Naive thymus-derived CD8-positive, alpha-beta T cell (primary cell): ENCODE data around the gene GCNA. TPM values are rescaled to one million over a fixed set of nuclear protein-coding genes. Genes with fewer than 3 reads are reported as not detected.
"Not testable (repeated sequence)": the region's sequence is repeated elsewhere in the genome, so short reads cannot be mapped to it uniquely, and the experiment has no call there.

Source experiments
- ATAC-seq, 2 donors: fragments of 150-1000 bp; cut with Tn5 transposase in 1 of 2; sonication (Bioruptor Pico), chemical (Tn5 transposase) in 1 of 2; 1 replicate in 1 of 2; 2 replicates in 1 of 2; pipeline ENCODE4 v1.10.0; 2021; ENCODE audit warnings: mild to moderate bottlenecking in 2 of 2, moderate library complexity in 2 of 2
- POLR2A ChIA-PET: fragments of 350-600 bp; sonication (Branson Sonifier 250); formaldehyde crosslinking; loops from one replicate; lab custom pipeline; 2021; ENCODE audit warnings: antibody characterized with exemption; lab: Charles Lee
- DNase-seq, 10 donors: peaks; one replicate each; pipeline versions ENCODE4 v3.0.0 to v3.0.0-alpha.2; 2020 to 2022
- H3K27ac Mint-ChIP-seq, 10 donors: one replicate each; pipeline ENCODE4 v1.8.0; 2020 to 2022; ENCODE audit warnings: mild to moderate bottlenecking in 10 of 10, mixed read lengths in 10 of 10, moderate library complexity in 4 of 10, inconsistent platforms in 1 of 10
- H3K27me3 Mint-ChIP-seq, 5 donors: one replicate each; pipeline ENCODE4 v1.8.0; 2021 to 2022; ENCODE audit warnings: mixed read lengths in 5 of 5
- H3K36me3 Mint-ChIP-seq, 3 donors: one replicate each; pipeline ENCODE4 v1.8.0; 2020 to 2022; ENCODE audit warnings: mixed read lengths in 3 of 3, mild to moderate bottlenecking in 2 of 3, inconsistent platforms in 1 of 3
- H3K4me1 Mint-ChIP-seq, 4 donors: one replicate each; pipeline ENCODE4 v1.8.0; 2021 to 2022; ENCODE audit warnings: mixed read lengths in 4 of 4
- H3K4me3 Mint-ChIP-seq, 10 donors: one replicate each; pipeline ENCODE4 v1.8.0; 2020 to 2022; ENCODE audit warnings: mild to moderate bottlenecking in 10 of 10, mixed read lengths in 10 of 10, moderate library complexity in 6 of 10, inconsistent platforms in 1 of 10
- H3K9me3 Mint-ChIP-seq, 9 donors: one replicate each; pipeline ENCODE4 v1.8.0; 2020 to 2022; ENCODE audit warnings: mixed read lengths in 9 of 9, mild to moderate bottlenecking in 3 of 9, inconsistent platforms in 1 of 9, moderate library complexity in 1 of 9
- polyA plus RNA-seq, 3 donors: library from polyadenylated mRNA; unstranded; fragments of 300-500 nt; fragmentation: Illumina TruSeq; gene quantifications; one replicate each; pipeline ENCODE4 v1.2.3, GENCODE V29; 2021
- total RNA-seq, 8 experiments: library from RNA in 2 of 8; stranded (reverse) in 2 of 8; gene quantifications; one replicate each; pipeline ENCODE4 v1.2.3 and lab custom pipeline; 2021 to 2026

GCNA gene
- total and polyA plus RNA-seq, 5 experiments from 2014 or later: 0.34 to 12.1 (median 1.3) TPM

- Mint-ChIP-seq H3K27ac (peak overlapping the region; percentile 10 to 93 (median 68)), H3K9me3 (no peaks in the 10 kb centered on the region), H3K4me1 (peaks cover 22 to 85% (median 58%) of the 10 kb centered on the region in 4 donors), H3K4me3 (peak overlapping the region; percentile 43 to 99 (median 78)), H3K36me3 (peaks cover 3 to 88% (median 13%) of the 10 kb centered on the region in 3 donors), H3K27me3 (no peaks in the 10 kb centered on the region)
- DNase-seq (no peak), ATAC-seq (peak in 1 of 2 donors; percentile 28)
- POLR2A ChIA-PET: interaction anchor here (0.7 to 5.4 kb wide), 2 partner anchors 8 to 1106 kb away, joined by 4 to 47 read pairs; partner anchors contain the start of gene OGT
These were observed 36.8 kb upstream of the GCNA start for GRCh38 chrX:71541210-71542022.

GRCh38 chrX:71542411-71542810 lies 35.8 kb upstream of the GCNA start:
- Mint-ChIP-seq H3K27me3 (no peaks in the 10 kb centered on the region), H3K9me3 (no peaks in the 10 kb centered on the region), H3K27ac (peak overlapping the region in 7 of 10 donors; percentile 5 to 81 (median 43)), H3K4me3 (peak overlapping the region in 8 of 10 donors; percentile 23 to 99 (median 78)), H3K36me3 (peaks cover 0 to 88% (median 14%) of the 10 kb centered on the region in 3 donors), H3K4me1 (peaks cover 21 to 78% (median 57%) of the 10 kb centered on the region in 4 donors)
- ATAC-seq (no peak), DNase-seq (no peak)
- POLR2A ChIA-PET: interaction anchor here (0.6 to 5.4 kb wide), 2 partner anchors 9 to 99 kb away, joined by 3 to 47 read pairs; partner anchors contain the start of gene OGT

GRCh38 chrX:71542825-71543224 lies 35.4 kb upstream of the GCNA start:
- no peak for DNase-seq
- POLR2A ChIA-PET: interaction anchor here (0.6 to 5.4 kb wide), 3 partner anchors 9 to 99 kb away, joined by 3 to 47 read pairs (median 3); partner anchors contain the start of gene OGT

GRCh38 chrX:71543316-71543715 lies 34.9 kb upstream of the GCNA start:
- Mint-ChIP-seq H3K4me1 (peaks cover 21 to 73% (median 58%) of the 10 kb centered on the region in 4 donors), H3K27ac (peak overlapping the region in 6 of 10 donors; percentile 2 to 73 (median 50)), H3K36me3 (peaks cover 0 to 88% (median 14%) of the 10 kb centered on the region in 3 donors), H3K27me3 (no peaks in the 10 kb centered on the region), H3K9me3 (no peaks in the 10 kb centered on the region), H3K4me3 (peak overlapping the region in 9 of 10 donors; percentile 16 to 97 (median 71))
- POLR2A ChIA-PET: interaction anchor here (0.7 to 5.4 kb wide), 2 partner anchors 10 to 66 kb away, joined by 3 to 47 read pairs; partner anchors contain the start of gene OGT
- ATAC-seq (peak in 1 of 2 donors; percentile 11), DNase-seq (no peak)

More at GRCh38 chrX:71542825-71543224, 35.4 kb upstream of the GCNA start:
- peaks cover 0 to 88% (median 14%) of the 10 kb centered on the region in 3 donors for H3K36me3 Mint-ChIP-seq
- no peaks in the 10 kb centered on the region for H3K9me3 Mint-ChIP-seq
- peak overlapping the region in 9 of 10 donors; percentile 16 to 99 (median 75) for H3K4me3 Mint-ChIP-seq
- ATAC-seq: no peak
- no peaks in the 10 kb centered on the region for H3K27me3 Mint-ChIP-seq
- peaks cover 21 to 75% (median 57%) of the 10 kb centered on the region in 4 donors for H3K4me1 Mint-ChIP-seq
- peak overlapping the region in 7 of 10 donors; percentile 2 to 73 (median 29) for H3K27ac Mint-ChIP-seq

GRCh38 chrX:71545364-71545763 lies 32.9 kb upstream of the GCNA start:
- peak; percentile 40 to 78 for ATAC-seq
- Mint-ChIP-seq H3K4me1 (peaks cover 21 to 69% (median 47%) of the 10 kb centered on the region in 4 donors), H3K27ac (peak overlapping the region in 4 of 10 donors; percentile 27 to 66 (median 52))

GRCh38 chrX:71546879-71547278 lies 31.4 kb upstream of the GCNA start:
- POLR2A ChIA-PET: interaction anchor here (5.4 kb wide), 1 partner anchor 13 kb away, joined by 47 read pairs; the partner anchor contains the start of gene OGT
- peak overlapping the region in 2 of 10 donors; percentile 4 to 10 for H3K27ac Mint-ChIP-seq
- ATAC-seq: no peak
- H3K4me1 Mint-ChIP-seq: peaks cover 12 to 59% (median 39%) of the 10 kb centered on the region in 4 donors
- H3K36me3 Mint-ChIP-seq: peaks cover 0 to 84% (median 10%) of the 10 kb centered on the region in 3 donors
- no peaks in the 10 kb centered on the region for H3K9me3 Mint-ChIP-seq
- DNase-seq: no peak
- H3K4me3 Mint-ChIP-seq: peak overlapping the region in 1 of 10 donors; percentile 13
- no peaks in the 10 kb centered on the region for H3K27me3 Mint-ChIP-seq

More at GRCh38 chrX:71545364-71545763, 32.9 kb upstream of the GCNA start:
- DNase-seq: peak in 4 of 10 donors; percentile 18 to 32 (median 24)
- peak overlapping the region in 7 of 10 donors; percentile 20 to 57 (median 37) for H3K4me3 Mint-ChIP-seq
- H3K9me3 Mint-ChIP-seq: no peaks in the 10 kb centered on the region
- POLR2A ChIA-PET: interaction anchor here (0.6 to 5.4 kb wide), 4 partner anchors 9 to 193 kb away, joined by 3 to 47 read pairs (median 4); partner anchors contain the start of gene OGT
- no peaks in the 10 kb centered on the region for H3K27me3 Mint-ChIP-seq
- H3K36me3 Mint-ChIP-seq: peaks cover 0 to 81% (median 14%) of the 10 kb centered on the region in 3 donors

- H3K9me3 Mint-ChIP-seq: no peaks in the 10 kb centered on the region
- peaks cover 9 to 54% (median 34%) of the 10 kb centered on the region in 4 donors for H3K4me1 Mint-ChIP-seq
- H3K36me3 Mint-ChIP-seq: peaks cover 0 to 82% (median 10%) of the 10 kb centered on the region in 3 donors
- no peak overlapping the region for H3K4me3 Mint-ChIP-seq
- H3K27ac Mint-ChIP-seq: peak overlapping the region in 2 of 10 donors; percentile 6 to 10
- ATAC-seq (no peak), DNase-seq (no peak)
- POLR2A ChIA-PET: no interaction called here
- H3K27me3 Mint-ChIP-seq: no peaks in the 10 kb centered on the region
These were observed 30.9 kb upstream of the GCNA start for GRCh38 chrX:71547339-71547738.

GRCh38 chrX:71549986-71550385 lies 28.3 kb upstream of the GCNA start:
- peaks cover 0 to 78% (median 10%) of the 10 kb centered on the region in 3 donors for H3K36me3 Mint-ChIP-seq
- no peak for ATAC-seq
- POLR2A ChIA-PET: interaction anchor here (0.8 to 2.6 kb wide), 3 partner anchors 13 to 16 kb away, joined by 3 to 11 read pairs (median 3); no protein-coding TSS in a partner anchor

GRCh38 chrX:71550578-71550977 lies 27.7 kb upstream of the GCNA start:
- peak overlapping the region in 5 of 10 donors; percentile 2 to 66 (median 40) for H3K27ac Mint-ChIP-seq
- no peaks in the 10 kb centered on the region for H3K27me3 Mint-ChIP-seq
- H3K4me1 Mint-ChIP-seq: peaks cover 0 to 41% (median 15%) of the 10 kb centered on the region in 4 donors
- no peak for DNase-seq
- POLR2A ChIA-PET: interaction anchor here (1.0 to 2.6 kb wide), 3 partner anchors 14 to 18 kb away, joined by 3 to 11 read pairs (median 7); partner anchors contain the start of gene OGT
- H3K36me3 Mint-ChIP-seq: peaks cover 0 to 79% (median 10%) of the 10 kb centered on the region in 3 donors
- no peaks in the 10 kb centered on the region for H3K9me3 Mint-ChIP-seq
- ATAC-seq: no peak
- no peak overlapping the region for H3K4me3 Mint-ChIP-seq

More at GRCh38 chrX:71549986-71550385, 28.3 kb upstream of the GCNA start:
- DNase-seq: no peak
- no peak overlapping the region for H3K4me3 Mint-ChIP-seq
- H3K4me1 Mint-ChIP-seq: peaks cover 4 to 38% (median 16%) of the 10 kb centered on the region in 4 donors
- peak overlapping the region in 2 of 10 donors; percentile 26 to 57 for H3K27ac Mint-ChIP-seq
- no peaks in the 10 kb centered on the region for H3K27me3 Mint-ChIP-seq
- H3K9me3 Mint-ChIP-seq: no peaks in the 10 kb centered on the region

- POLR2A ChIA-PET: interaction anchor here (0.9 kb wide), 1 partner anchor 20 kb away, joined by 3 read pairs; no protein-coding TSS in a partner anchor
- Mint-ChIP-seq H3K36me3 (peaks cover 0 to 82% (median 0%) of the 10 kb centered on the region in 3 donors), H3K27ac (peak overlapping the region in 5 of 10 donors; percentile 29 to 82 (median 53)), H3K4me3 (peak overlapping the region in 1 of 10 donors; percentile 33), H3K4me1 (peaks cover 3 to 17% (median 10%) of the 10 kb centered on the region in 4 donors), H3K27me3 (no peaks in the 10 kb centered on the region), H3K9me3 (no peaks in the 10 kb centered on the region)
- ATAC-seq: no peak
- DNase-seq: no peak
These were observed 22.2 kb upstream of the GCNA start for GRCh38 chrX:71556036-71556435.

GRCh38 chrX:71558920-71559319 lies 19.3 kb upstream of the GCNA start:
- H3K36me3 Mint-ChIP-seq: peaks cover 0 to 86% (median 8%) of the 10 kb centered on the region in 3 donors
- no peaks in the 10 kb centered on the region for H3K9me3 Mint-ChIP-seq
- H3K27ac Mint-ChIP-seq: peak overlapping the region in 2 of 10 donors; percentile 4 to 37
- POLR2A ChIA-PET: no interaction called here
- DNase-seq (no peak), ATAC-seq (no peak)
- H3K4me1 Mint-ChIP-seq: peaks cover 1 to 20% (median 13%) of the 10 kb centered on the region in 4 donors
- H3K4me3 Mint-ChIP-seq: no peak overlapping the region
- no peaks in the 10 kb centered on the region for H3K27me3 Mint-ChIP-seq

GRCh38 chrX:71559773-71560172 lies 18.5 kb upstream of the GCNA start:
- H3K27ac Mint-ChIP-seq: peak overlapping the region in 2 of 10 donors; percentile 39 to 44
- not testable (repeated sequence) for H3K9me3 Mint-ChIP-seq, ATAC-seq, DNase-seq, H3K27me3 Mint-ChIP-seq, H3K4me3 Mint-ChIP-seq
- peaks cover 0 to 87% (median 12%) of the 10 kb centered on the region in 3 donors for H3K36me3 Mint-ChIP-seq
- peaks cover 1 to 22% (median 13%) of the 10 kb centered on the region in 4 donors for H3K4me1 Mint-ChIP-seq
- POLR2A ChIA-PET: interaction anchor here (0.6 kb wide), 1 partner anchor 135 kb away, joined by 5 read pairs; no protein-coding TSS in a partner anchor
